OCI-LY7 (cell line): ENCODE data around the gene GANAB. TPM values are rescaled to one million over a fixed set of nuclear protein-coding genes. Genes with fewer than 3 reads are reported as not detected.
"Not testable (repeated sequence)": the region's sequence is repeated elsewhere in the genome, so short reads cannot be mapped to it uniquely, and the experiment has no call there.

Experiments used
- Bru-seq: library from RNA; stranded (reverse); fragments of 400-500 nt; gene quantifications from one replicate; lab custom pipeline; 2021; lab: Mats Ljungman, UMichigan
- BruChase-seq, 2 experiments: library from RNA; stranded (reverse); fragments of 400-500 nt; gene quantifications; one replicate each; lab custom pipeline; 2021; lab: Mats Ljungman, UMichigan
- BruUV-seq: library from RNA; stranded (reverse); fragments of 400-500 nt; replicated peaks from 2 replicates; lab custom pipeline; 2021; lab: Mats Ljungman, UMichigan
- CTCF ChIA-PET: fragments of 300-600 bp; sonication (Branson Sonifier 250); formaldehyde crosslinking; loops from one replicate; lab custom pipeline; 2022; ENCODE audit warnings: antibody characterized with exemption; ENCODE audit not compliant: unreplicated experiment; lab: Charles Lee
- POLR2A ChIA-PET: fragments of 300-600 bp; sonication (Branson Sonifier 250); formaldehyde crosslinking; loops from one replicate; lab custom pipeline; 2022; ENCODE audit warnings: antibody characterized with exemption; lab: Charles Lee
- DNase-seq: peaks from one replicate; pipeline ENCODE4 v3.0.0-alpha.2; 2015; ENCODE audit warnings: low spot score
- H2AFZ ChIP-seq: fragments of 200-600 bp; sonication (generic), shearing (Covaris generic); 2 replicates; pipeline ENCODE4 v1.6.1; 2014; ENCODE audit warnings: mild to moderate bottlenecking, antibody characterized with exemption, low read length, moderate library complexity
- H3K27ac ChIP-seq: fragments of 200-600 bp; sonication (generic); 2 replicates; pipeline ENCODE4 v1.5.1; 2014; ENCODE audit warnings: mixed run types, low read depth, mild to moderate bottlenecking, moderate library complexity, low read length, inconsistent platforms; ENCODE audit not compliant: poor library complexity, severe bottlenecking
- H3K36me3 ChIP-seq: fragments of 200-600 bp; sonication (generic); 2 replicates; pipeline ENCODE4 v1.6.1; 2014; ENCODE audit warnings: mild to moderate bottlenecking, antibody characterized with exemption, low read length, moderate library complexity, mixed read lengths; ENCODE audit not compliant: insufficient read depth
- H3K4me1 ChIP-seq: fragments of 200-600 bp; sonication (generic); 2 replicates; pipeline ENCODE4 v1.5.1; 2014; ENCODE audit warnings: mild to moderate bottlenecking, low read length; ENCODE audit not compliant: insufficient read depth, poor library complexity, severe bottlenecking
- H3K4me2 ChIP-seq: fragments of 200-600 bp; sonication (generic); 2 replicates; pipeline ENCODE4 v1.6.1; 2014; ENCODE audit warnings: mild to moderate bottlenecking, low read length
- H3K4me3 ChIP-seq: fragments of 200-600 bp; sonication (generic); 2 replicates; pipeline ENCODE4 v1.5.1; 2014; ENCODE audit warnings: mild to moderate bottlenecking, low read depth, low read length; ENCODE audit not compliant: poor library complexity, severe bottlenecking
- H3K79me2 ChIP-seq: fragments of 200-600 bp; sonication (generic); 2 replicates; pipeline ENCODE4 v1.6.1; 2016; ENCODE audit warnings: low read depth, mild to moderate bottlenecking, low read length, moderate library complexity, mixed read lengths; ENCODE audit not compliant: insufficient read depth
- H3K9me2 ChIP-seq: fragments of 200-600 bp; sonication (generic); 2 replicates; pipeline ENCODE4 v1.6.1; 2016; ENCODE audit warnings: mild to moderate bottlenecking, low read length, mixed read lengths; ENCODE audit not compliant: insufficient read depth
- H3K9me3 ChIP-seq: fragments of 200-600 bp; sonication (generic); 2 replicates; pipeline ENCODE4 v1.6.1; 2014; ENCODE audit warnings: mild to moderate bottlenecking, mixed run types, low read length, mixed read lengths
- H4K20me1 ChIP-seq: fragments of 200-600 bp; sonication (generic); 2 replicates; pipeline ENCODE4 v1.6.1; 2014; ENCODE audit warnings: mild to moderate bottlenecking, antibody characterized with exemption, low read length, moderate library complexity, mixed read lengths; ENCODE audit not compliant: insufficient read depth
- EZH2phosphoT487 ChIP-seq: fragments of 200-600 bp; sonication (generic); IDR thresholded peaks from 2 replicates; pipeline ENCODE4 v1.6.1; 2018; ENCODE audit warnings: low read depth, borderline replicate concordance, mild to moderate bottlenecking, mixed run types, antibody characterized with exemption, low read length, moderate library complexity, mixed read lengths
- intact Hi-C: fragments of 100-400 bp; cut with micrococcal nuclease; formaldehyde crosslinking; loops from one replicate; pipeline ENCODE4 v1.10.0; 2022; ENCODE audit not compliant: unreplicated experiment
- long read RNA-seq: library from polyadenylated mRNA; stranded (forward); transcript quantifications from one replicate; pipeline ENCODE4 v2.0.0, GENCODE V29; 2022
- total RNA-seq, 2 experiments: library from RNA; depleted of rRNA in 1 of 2; stranded (reverse); fragments of >200 nt in 1 of 2; shearing (Covaris generic) in 1 of 2; gene quantifications; 2 replicates each; pipeline ENCODE4 v1.2.3, GENCODE V29; 2014 to 2022
- TF ChIP-seq, protein P1 (sequence below): fragments of 200-600 bp; sonication (generic); conservative IDR thresholded peaks from 2 replicates; pipeline ENCODE4 v1.5.1; 2014; ENCODE audit warnings: mild to moderate bottlenecking, antibody characterized with exemption, low read length, moderate library complexity, mixed read lengths

Gene GANAB
- total RNA-seq (2014; rRNA removed; shearing (Covaris generic)) (91.4 and 108 TPM in 2 replicates), total RNA-seq (2022) (205 and 217 TPM in 2 replicates), Bru-seq, nascent RNA (percentile 77 among the genes with signal in this experiment), BruChase-seq, experiment 1, labeled RNA remaining after a 6-hour chase (percentile 97 among the genes with signal in this experiment), BruChase-seq, experiment 2, labeled RNA remaining after a 2-hour chase (percentile 92 among the genes with signal in this experiment)
- long read RNA-seq, transcript GANAB-201 (25 exons, 3,906 nt) = minor isoform, 20 of 111 reads
- long read RNA-seq, transcript GANAB-202 (24 exons, 3,608 nt) = major isoform, 32 of 111 reads
- long read RNA-seq, partial matches to known transcripts = 23 of 111 reads
- long read RNA-seq, other reads (novel, unspliced or antisense) = 35 of 111 reads

GRCh38 chr11:62645946-62646824 is at the start of gene GANAB:
Gene GANAB (minus strand): TSS chr11:62646613. CDS start chr11:62646599, 14 bp downstream.
- Histone ChIP-seq H3K27ac (peak within 1 kb of the TSS; percentile 76), H3K9me2 (no peaks in the 10 kb centered on the region), H3K4me1 (peaks cover 20% of the 10 kb centered on the region), H3K4me3 (peak within 1 kb of the TSS; percentile 95), H3K4me2 (peak within 1 kb of the TSS; percentile 82), H3K36me3 (peaks cover 60% of the 10 kb centered on the region), H4K20me1 (no peaks in the 10 kb centered on the region), H2AFZ (no peak within 1 kb of the TSS; the same call in 1 of the 2 replicates), H3K79me2 (peaks cover 54% of the 10 kb centered on the region), H3K9me3 (no peaks in the 10 kb centered on the region)
- ChIA-PET POLR2A (interaction anchor here (0.9 to 1.7 kb wide), 7 partner anchors 9 to 27 kb away, joined by 4 to 20 read pairs (median 7); partner anchors contain the start of genes C11orf98 and CSKMT), CTCF (interaction anchor here (0.6 to 0.9 kb wide), 3 partner anchors 55 to 1539 kb away, joined by 3 to 10 read pairs (median 7); no protein-coding TSS in a partner anchor)
- BruUV-seq = TSS peak; percentile 75
- TF ChIP-seq, protein P1, sequence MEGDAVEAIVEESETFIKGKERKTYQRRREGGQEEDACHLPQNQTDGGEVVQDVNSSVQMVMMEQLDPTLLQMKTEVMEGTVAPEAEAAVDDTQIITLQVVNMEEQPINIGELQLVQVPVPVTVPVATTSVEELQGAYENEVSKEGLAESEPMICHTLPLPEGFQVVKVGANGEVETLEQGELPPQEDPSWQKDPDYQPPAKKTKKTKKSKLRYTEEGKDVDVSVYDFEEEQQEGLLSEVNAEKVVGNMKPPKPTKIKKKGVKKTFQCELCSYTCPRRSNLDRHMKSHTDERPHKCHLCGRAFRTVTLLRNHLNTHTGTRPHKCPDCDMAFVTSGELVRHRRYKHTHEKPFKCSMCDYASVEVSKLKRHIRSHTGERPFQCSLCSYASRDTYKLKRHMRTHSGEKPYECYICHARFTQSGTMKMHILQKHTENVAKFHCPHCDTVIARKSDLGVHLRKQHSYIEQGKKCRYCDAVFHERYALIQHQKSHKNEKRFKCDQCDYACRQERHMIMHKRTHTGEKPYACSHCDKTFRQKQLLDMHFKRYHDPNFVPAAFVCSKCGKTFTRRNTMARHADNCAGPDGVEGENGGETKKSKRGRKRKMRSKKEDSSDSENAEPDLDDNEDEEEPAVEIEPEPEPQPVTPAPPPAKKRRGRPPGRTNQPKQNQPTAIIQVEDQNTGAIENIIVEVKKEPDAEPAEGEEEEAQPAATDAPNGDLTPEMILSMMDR = no peak
- no peak for TF ChIP-seq EZH2phosphoT487
- intact Hi-C loops = loop anchor here (1.0 kb wide), 2 partner anchors 115 to 195 kb away; partner anchors contain the start of gene POLR2G
- peak; percentile 99 for DNase-seq

GRCh38 chr11:62694455-62695167 is 48.2 kb upstream of the GANAB start:
- BruUV-seq = no TSS peak
- no peaks in the 10 kb centered on the region for H3K9me2 ChIP-seq
- no peak for TF ChIP-seq EZH2phosphoT487
- TF ChIP-seq, protein P1 = peak; percentile 95
- no peaks in the 10 kb centered on the region for H3K79me2 ChIP-seq
- no peak overlapping the region for H2AFZ ChIP-seq
- intact Hi-C loops = no loop called here
- ChIA-PET POLR2A (interaction anchor here (0.6 to 1.5 kb wide), 2 partner anchors 17 to 29 kb away, joined by 3 to 5 read pairs; partner anchors contain the start of genes C11orf98 and CSKMT), CTCF (no interaction called here)
- H3K36me3 ChIP-seq = peaks cover 66% of the 10 kb centered on the region
- no peaks in the 10 kb centered on the region for H3K4me1 ChIP-seq
- peak; percentile 76 for DNase-seq
- H3K27ac ChIP-seq = no peak overlapping the region
- H3K4me3 ChIP-seq = no peak overlapping the region
- no peaks in the 10 kb centered on the region for H3K9me3 ChIP-seq
- H4K20me1 ChIP-seq = no peaks in the 10 kb centered on the region
- H3K4me2 ChIP-seq = no peak overlapping the region

- POLR2A ChIA-PET = interaction anchor here (0.6 to 1.0 kb wide), 2 partner anchors 13 to 28 kb away, joined by 3 read pairs; partner anchors contain the start of genes C11orf98 and CSKMT
- H3K4me3 ChIP-seq, H3K9me2 ChIP-seq, H3K27ac ChIP-seq, H3K4me1 ChIP-seq, H3K9me3 ChIP-seq, intact Hi-C loops, CTCF ChIA-PET, BruUV-seq, DNase-seq, H3K79me2 ChIP-seq, H4K20me1 ChIP-seq, H3K4me2 ChIP-seq, H2AFZ ChIP-seq: not testable (repeated sequence)
- peaks cover 65% of the 10 kb centered on the region for H3K36me3 ChIP-seq
Measured at GRCh38 chr11:62693624-62694023, 47.2 kb upstream of the GANAB start.
